K562 (cell line): ENCODE results near the gene SLC27A4. TPM values are rescaled to one million over a fixed set of nuclear protein-coding genes. Genes with fewer than 3 reads are reported as not detected.

Experiments used
- ATAC-seq: fragments of 200-7000 bp; cut with Tn5 transposase; 3 replicates; pipeline ENCODE4 v1.9.1; 2020; ENCODE audit warnings: moderate library complexity
- BruUV-seq: library from RNA; stranded (reverse); fragments of 400-500 nt; replicated peaks from 2 replicates; lab custom pipeline; 2021; lab: Mats Ljungman, UMichigan
- CTCF ChIA-PET: fragments of 300-600 bp; formaldehyde crosslinking; extraction: SDS; loops from one replicate; lab custom pipeline; 2021; ENCODE audit warnings: low intra/inter-chr PET ratio; lab: Yijun Ruan, JAX
- POLR2A ChIA-PET: fragments of 300-600, 350-650 bp; sonication (Branson Sonifier 250); formaldehyde crosslinking; extraction: SDS; loops from one replicate; lab custom pipeline; 2021; ENCODE audit warnings: antibody characterized with exemption, inconsistent platforms; lab: Yijun Ruan, JAX
- DNase-seq, 4 experiments: peaks; one replicate each; pipeline versions ENCODE4 v3.0.0 to v3.0.0-alpha.2; 2011 to 2018; ENCODE audit warnings: low spot score in 3 of 4, mixed read lengths in 3 of 4; ENCODE audit errors: extremely low read depth in 1 of 4
- FAIRE-seq: peaks from 2 replicates; lab custom pipeline; 2011; peaks lifted over from hg19 to GRCh38; lab: Jason Lieb, UNC
- H2AFZ ChIP-seq: 2 replicates; pipeline ENCODE4 v1.6.0; 2011; ENCODE audit warnings: low read depth, low read length, control low read depth, inconsistent platforms
- H3K27ac ChIP-seq: fragments of 200-600 bp; 3 replicates; pipeline ENCODE4 v1.8.0; 2011; ENCODE audit warnings: low read depth, mild to moderate bottlenecking, control low read depth, inconsistent platforms, low read length, moderate library complexity, mixed read lengths; ENCODE audit errors: extremely low read depth
- H3K27me3 ChIP-seq, 2 experiments: fragments of 300-600 bp in 1 of 2; 2 replicates in 1 of 2; 3 replicates in 1 of 2; pipeline versions ENCODE4 v1.6.0 to v1.8.0; 2011; ENCODE audit warnings: inconsistent platforms in 2 of 2, low read length in 2 of 2, mild to moderate bottlenecking in 1 of 2, mixed read lengths in 1 of 2, moderate library complexity in 1 of 2; ENCODE audit not compliant: control insufficient read depth in 2 of 2, insufficient read depth in 2 of 2
- H3K36me3 ChIP-seq: fragments of 300-600 bp; 3 replicates; pipeline ENCODE4 v1.8.0; 2011; ENCODE audit warnings: mild to moderate bottlenecking, low read length, inconsistent platforms; ENCODE audit not compliant: control insufficient read depth, insufficient read depth
- H3K4me1 ChIP-seq, 2 experiments: fragments of 200-600 bp in 1 of 2; replicated peaks in 1 of 2; 2 replicates in 1 of 2; 3 replicates in 1 of 2; pipeline versions ENCODE4 v1.5.1 to v1.8.0; 2011; ENCODE audit warnings: inconsistent platforms in 2 of 2, low read length in 2 of 2, mild to moderate bottlenecking in 1 of 2, mixed read lengths in 1 of 2, moderate library complexity in 1 of 2; ENCODE audit not compliant: control insufficient read depth in 2 of 2, insufficient read depth in 2 of 2
- H3K4me2 ChIP-seq: 2 replicates; pipeline ENCODE4 v1.6.1; 2011; ENCODE audit warnings: low read length, control low read depth, inconsistent platforms, mixed read lengths; ENCODE audit not compliant: insufficient read depth
- H3K4me3 ChIP-seq: fragments of 200-600 bp; sonication (generic), shearing (Covaris generic); 2 replicates; pipeline ENCODE4 v1.5.1; 2016; ENCODE audit warnings: control low read depth, inconsistent platforms
- H3K79me2 ChIP-seq: fragments of 200-600 bp; 3 replicates; pipeline ENCODE4 v1.8.0; 2011; ENCODE audit warnings: low read length, inconsistent platforms; ENCODE audit not compliant: control insufficient read depth, insufficient read depth
- H3K9ac ChIP-seq, 2 experiments: 2 replicates each; pipeline versions ENCODE4 v1.6.0 to v1.6.1; 2011; ENCODE audit warnings: low read depth in 2 of 2, low read length in 2 of 2, control low read depth in 1 of 2, inconsistent platforms in 1 of 2, mild to moderate bottlenecking in 1 of 2, mixed read lengths in 1 of 2; ENCODE audit not compliant: insufficient read depth in 1 of 2
- H3K9me1 ChIP-seq: one replicate; pipeline ENCODE4 v1.6.0; 2011; ENCODE audit warnings: inconsistent platforms, mild to moderate bottlenecking, low read length, moderate library complexity; ENCODE audit not compliant: control insufficient read depth, insufficient read depth
- H3K9me3 ChIP-seq: replicated peaks from 2 replicates; pipeline ENCODE4 v1.5.1; 2011; ENCODE audit warnings: low read depth, low read length, inconsistent platforms; ENCODE audit not compliant: control insufficient read depth, insufficient read depth
- H4K20me1 ChIP-seq: replicated peaks from 2 replicates; pipeline ENCODE4 v1.6.1; 2011; ENCODE audit warnings: low read length, inconsistent platforms, mixed read lengths; ENCODE audit not compliant: control insufficient read depth, insufficient read depth
- FOXA1 ChIP-seq: fragments of 450-650 bp; IDR thresholded peaks from 2 replicates; pipeline ENCODE4 v1.6.1; 2016; ENCODE audit warnings: mild to moderate bottlenecking, borderline replicate concordance
- POLR2G ChIP-seq: fragments of 200-400 bp; formaldehyde crosslinking; IDR thresholded peaks from 2 replicates; pipeline ENCODE4 v1.6.1; 2017; ENCODE audit warnings: low read depth, mild to moderate bottlenecking, antibody characterized with exemption, low read length, moderate library complexity
- SOX6 ChIP-seq: fragments of 450-650 bp; IDR thresholded peaks from 2 replicates; pipeline ENCODE4 v1.6.1; 2014; ENCODE audit warnings: mild to moderate bottlenecking
- TRIM24 ChIP-seq, 2 experiments: fragments of 450-650 bp; IDR thresholded peaks; 2 replicates each; pipeline ENCODE4 v1.6.1; 2016
- ZFP91 ChIP-seq: sonication (generic); formaldehyde crosslinking; IDR thresholded peaks from 2 replicates; pipeline ENCODE4 v1.8.0; 2022; ENCODE audit warnings: mild to moderate bottlenecking, missing genetic modification reagents
- WGBS: fragments of 100-300 bp; shearing (Covaris generic); methylation state at CpG from one replicate; pipeline ENCODE4 v1.1.6; 2016; ENCODE audit warnings: low coverage, mixed read lengths; ENCODE audit not compliant: insufficient coverage; ENCODE audit errors: missing lambda C conversion rate; 5-methylcytosine and 5-hydroxymethylcytosine counted together
- in situ Hi-C: fragments of 300-500 bp; cut with MboI; formaldehyde crosslinking; loops from 4 replicates; pipeline ENCODE4 v1.15.0; 2018; ENCODE audit warnings: inconsistent platforms, mixed read lengths
- intact Hi-C: fragments of 100-400 bp; cut with micrococcal nuclease; formaldehyde crosslinking; loops from 2 replicates; pipeline ENCODE4 v1.14.2; 2022
- polyA plus RNA-seq, 8 experiments: library from polyadenylated mRNA; depleted of rRNA in 4 of 8; stranded (reverse) in 5 of 8; unstranded in 3 of 8; fragments of >200 nt; fragmentation: Nextera tagmentation in 2 of 8; fragmentation: Illumina TruSeq in 1 of 8; extraction: Ambion mirVana in 2 of 8; extraction: Trizol in 1 of 8; gene quantifications; 2 replicates each; pipeline versions ENCODE4 v1.2.1 to v1.2.3, GENCODE V29; 2011 to 2014; ENCODE audit warnings: inconsistent platforms in 1 of 8, missing spikeins in 1 of 8
- total RNA-seq, 7 experiments: library from RNA; depleted of rRNA in 6 of 7; stranded (reverse); fragments of >200 nt in 6 of 7; fragmentation: Illumina TruSeq in 2 of 7; extraction: Trizol in 2 of 7; gene quantifications; 2 replicates each; pipeline versions ENCODE4 v1.2.1 to v1.2.3, GENCODE V29; 2011 to 2021; ENCODE audit warnings: low replicate concordance in 1 of 7
- TF ChIP-seq, protein P1 (sequence below), 2 experiments: fragments of 450-650 bp in 1 of 2; IDR thresholded peaks; 2 replicates each; pipeline ENCODE4 v1.6.1; 2011 to 2017; ENCODE audit warnings: low read depth in 2 of 2, antibody characterized with exemption in 1 of 2, borderline replicate concordance in 1 of 2, low read length in 1 of 2, mild to moderate bottlenecking in 1 of 2, mixed read lengths in 1 of 2; ENCODE audit not compliant: control insufficient read depth in 1 of 2
- TF ChIP-seq, protein P2 (sequence below): fragments of 450-650 bp; IDR thresholded peaks from 2 replicates; pipeline ENCODE4 v1.6.1; 2016; ENCODE audit warnings: antibody characterized with exemption

SLC27A4 gene
- total and polyA plus RNA-seq, 9 of the 15 experiments (the other 6 are each of a cell fraction or from before 2014, with no cell fraction given), result 0.25 to 35.7 (median 14.0) TPM

- H3K9me3 ChIP-seq, result no peaks in the 10 kb centered on the region
- 91% methylated on average over 19 of the region's 19 CpGs for WGBS
- BruUV-seq, result no TSS peak
- ATAC-seq (no peak), DNase-seq (no peak), FAIRE-seq (no peak)
- H3K27ac ChIP-seq, result no peak overlapping the region
- 0 out of 2 replicates have a peak, but pooled peaks have one; percentile 26 for TF ChIP-seq POLR2G
- no peak for TF ChIP-seq ZFP91
- intact Hi-C loops, result no loop called here
- H3K9me1 ChIP-seq, result no peaks in the 10 kb centered on the region
- no peaks in the 10 kb centered on the region for H4K20me1 ChIP-seq
- peaks cover 25% of the 10 kb centered on the region; the same call in 2 of the 3 replicates for H3K36me3 ChIP-seq
- no peak overlapping the region for H3K4me3 ChIP-seq
- no peak overlapping the region for H3K4me2 ChIP-seq
- H3K9ac ChIP-seq, result peak overlapping the region in 1 of 2 experiments; percentile 48; a peak in 2 of 4 replicates
- no peaks in the 10 kb centered on the region for H3K79me2 ChIP-seq
- H3K4me1 ChIP-seq, result peaks cover 0 to 15% of the 10 kb centered on the region in 2 experiments; a peak in 2 of 5 replicates
- in situ Hi-C loops, result loop anchor here (25.0 kb wide), 1 partner anchor 593 kb away; no protein-coding TSS in a partner anchor
- H2AFZ ChIP-seq, result no peak overlapping the region
- ChIA-PET POLR2A (no interaction called here), CTCF (no interaction called here)
- H3K27me3 ChIP-seq, result no peaks in the 10 kb centered on the region
These were observed 15.1 kb downstream of the SLC27A4 start for GRCh38 chr9:128355451-128355850.

DNA sequence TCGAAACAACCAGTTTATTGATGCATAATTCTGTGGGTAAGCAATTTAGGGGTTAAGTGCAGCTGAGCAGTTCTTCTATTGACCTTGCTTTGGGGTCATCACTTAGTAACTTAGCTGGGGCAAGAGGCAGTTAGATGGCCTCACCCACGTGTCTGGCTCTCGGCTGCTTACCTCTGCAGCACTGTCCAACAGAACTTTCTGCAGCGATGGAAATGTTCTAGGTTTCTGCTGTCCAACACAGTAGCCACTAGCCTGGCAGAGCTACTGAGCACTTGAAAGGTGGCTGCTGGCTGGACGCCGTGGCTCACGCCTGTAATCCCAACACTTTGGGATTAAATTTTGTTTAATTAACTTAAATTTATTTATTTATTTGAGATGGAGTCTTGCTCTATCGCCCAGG lies 17.8 kb downstream of the SLC27A4 start:
- CTCF ChIA-PET, result no interaction called here
- H4K20me1 ChIP-seq, result no peaks in the 10 kb centered on the region
- H3K4me2 ChIP-seq, result no peak overlapping the region
- no peak overlapping the region for H3K4me3 ChIP-seq
- H3K79me2 ChIP-seq, result no peaks in the 10 kb centered on the region
- DNase-seq (no peak), ATAC-seq (no peak), FAIRE-seq (no peak)
- 69% methylated on average over 8 of the region's 8 CpGs for WGBS
- H3K9me1 ChIP-seq, result no peaks in the 10 kb centered on the region
- BruUV-seq, result no TSS peak
- H3K4me1 ChIP-seq, result peaks cover 9 to 35% of the 10 kb centered on the region in 2 experiments; a peak in 4 of 5 replicates
- H3K27me3 ChIP-seq, result no peaks in the 10 kb centered on the region
- H2AFZ ChIP-seq, result no peak overlapping the region
- peaks cover 25% of the 10 kb centered on the region; the same call in 2 of the 3 replicates for H3K36me3 ChIP-seq
- H3K27ac ChIP-seq, result no peak overlapping the region
- POLR2A ChIA-PET, result interaction anchor here (0.6 kb wide), 1 partner anchor 315 kb away, joined by 3 read pairs; no protein-coding TSS in a partner anchor
- intact Hi-C loops, result no loop called here
- H3K9me3 ChIP-seq, result no peaks in the 10 kb centered on the region
- TF ChIP-seq, protein P1, sequence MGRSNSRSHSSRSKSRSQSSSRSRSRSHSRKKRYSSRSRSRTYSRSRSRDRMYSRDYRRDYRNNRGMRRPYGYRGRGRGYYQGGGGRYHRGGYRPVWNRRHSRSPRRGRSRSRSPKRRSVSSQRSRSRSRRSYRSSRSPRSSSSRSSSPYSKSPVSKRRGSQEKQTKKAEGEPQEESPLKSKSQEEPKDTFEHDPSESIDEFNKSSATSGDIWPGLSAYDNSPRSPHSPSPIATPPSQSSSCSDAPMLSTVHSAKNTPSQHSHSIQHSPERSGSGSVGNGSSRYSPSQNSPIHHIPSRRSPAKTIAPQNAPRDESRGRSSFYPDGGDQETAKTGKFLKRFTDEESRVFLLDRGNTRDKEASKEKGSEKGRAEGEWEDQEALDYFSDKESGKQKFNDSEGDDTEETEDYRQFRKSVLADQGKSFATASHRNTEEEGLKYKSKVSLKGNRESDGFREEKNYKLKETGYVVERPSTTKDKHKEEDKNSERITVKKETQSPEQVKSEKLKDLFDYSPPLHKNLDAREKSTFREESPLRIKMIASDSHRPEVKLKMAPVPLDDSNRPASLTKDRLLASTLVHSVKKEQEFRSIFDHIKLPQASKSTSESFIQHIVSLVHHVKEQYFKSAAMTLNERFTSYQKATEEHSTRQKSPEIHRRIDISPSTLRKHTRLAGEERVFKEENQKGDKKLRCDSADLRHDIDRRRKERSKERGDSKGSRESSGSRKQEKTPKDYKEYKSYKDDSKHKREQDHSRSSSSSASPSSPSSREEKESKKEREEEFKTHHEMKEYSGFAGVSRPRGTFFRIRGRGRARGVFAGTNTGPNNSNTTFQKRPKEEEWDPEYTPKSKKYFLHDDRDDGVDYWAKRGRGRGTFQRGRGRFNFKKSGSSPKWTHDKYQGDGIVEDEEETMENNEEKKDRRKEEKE (IDR thresholded peaks at IDR 0.05; ENCODE audit: borderline replicate concordance in 1 of 2, control insufficient read depth in 1 of 2, low read depth in 2 of 2, low read length in 1 of 2), result no peak
- TF ChIP-seq FOXA1, result no peak
- TF ChIP-seq, protein P2, sequence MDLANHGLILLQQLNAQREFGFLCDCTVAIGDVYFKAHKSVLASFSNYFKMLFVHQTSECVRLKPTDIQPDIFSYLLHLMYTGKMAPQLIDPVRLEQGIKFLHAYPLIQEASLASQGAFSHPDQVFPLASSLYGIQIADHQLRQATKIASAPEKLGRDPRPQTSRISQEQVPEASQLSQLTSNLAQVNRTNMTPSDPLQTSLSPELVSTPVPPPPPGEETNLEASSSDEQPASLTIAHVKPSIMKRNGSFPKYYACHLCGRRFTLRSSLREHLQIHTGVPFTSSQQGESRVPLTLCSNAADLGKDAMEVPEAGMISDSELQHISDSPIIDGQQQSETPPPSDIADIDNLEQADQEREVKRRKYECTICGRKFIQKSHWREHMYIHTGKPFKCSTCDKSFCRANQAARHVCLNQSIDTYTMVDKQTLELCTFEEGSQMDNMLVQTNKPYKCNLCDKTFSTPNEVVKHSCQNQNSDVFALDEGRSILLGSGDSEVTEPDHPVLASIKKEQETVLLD, result no peak
- no peak for TF ChIP-seq TRIM24 (IDR thresholded peaks at IDR 0.05)
- TF ChIP-seq SOX6, result no peak
- TF ChIP-seq, all 486 proteins: peak for 0
- in situ Hi-C loops, result loop anchor here (25.0 kb wide), 1 partner anchor 596 kb away; no protein-coding TSS in a partner anchor
- H3K9ac ChIP-seq, result no peak overlapping the region; a peak in 1 of 4 replicates
